Smooth muscle cell (in vitro differentiated cells): ENCODE measurements around the gene NOL9. TPM values are rescaled to one million over a fixed set of nuclear protein-coding genes. Genes with fewer than 3 reads are reported as not detected.
"Not testable (repeated sequence)": the region's sequence is repeated elsewhere in the genome, so short reads cannot be mapped to it uniquely, and the experiment has no call there.

ENCODE experiments used
- DNase-seq: peaks from one replicate; lab custom pipeline; 2025; ENCODE audit not compliant: unreplicated experiment; lab: John Stamatoyannopoulos, UW
- H2AFZ ChIP-seq: fragments of 200-600 bp; sonication (generic); 2 replicates; pipeline ENCODE4 v1.6.0; 2016; ENCODE audit warnings: antibody characterized with exemption, low read depth, mild to moderate bottlenecking
- H3F3A ChIP-seq: fragments of 200-600 bp; sonication (generic); 2 replicates; pipeline ENCODE4 v1.6.0; 2017; ENCODE audit warnings: antibody characterized with exemption, low read depth
- H3K27ac ChIP-seq: fragments of 200-600 bp; sonication (generic); 2 replicates; pipeline ENCODE4 v1.5.1; 2016; ENCODE audit warnings: low read depth, mild to moderate bottlenecking
- H3K27me3 ChIP-seq: fragments of 200-600 bp; sonication (generic); 2 replicates; pipeline ENCODE4 v1.6.1; 2016; ENCODE audit warnings: low read depth, mild to moderate bottlenecking
- H3K36me3 ChIP-seq: fragments of 200-600 bp; sonication (generic); 2 replicates; pipeline ENCODE4 v1.5.1; 2016; ENCODE audit warnings: low read depth
- H3K4me1 ChIP-seq: fragments of 200-600 bp; sonication (generic); 2 replicates; pipeline ENCODE4 v1.5.1; 2016; ENCODE audit warnings: low read depth
- H3K4me2 ChIP-seq: fragments of 200-600 bp; sonication (generic); 2 replicates; pipeline ENCODE4 v1.6.0; 2016; ENCODE audit warnings: mild to moderate bottlenecking
- H3K4me3 ChIP-seq: fragments of 200-600 bp; sonication (generic); 2 replicates; pipeline ENCODE4 v1.5.1; 2016; ENCODE audit warnings: mild to moderate bottlenecking
- H3K79me2 ChIP-seq: fragments of 200-600 bp; sonication (generic); 2 replicates; pipeline ENCODE4 v1.6.0; 2016; ENCODE audit warnings: low read depth, mild to moderate bottlenecking
- H3K9ac ChIP-seq: fragments of 200-600 bp; sonication (generic); 2 replicates; pipeline ENCODE4 v1.6.0; 2016; ENCODE audit warnings: low read depth
- H3K9me3 ChIP-seq: fragments of 200-600 bp; sonication (generic); replicated peaks from 2 replicates; pipeline ENCODE4 v1.5.1; 2016; ENCODE audit warnings: low read depth
- H4K20me1 ChIP-seq: fragments of 200-600 bp; sonication (generic); 2 replicates; pipeline ENCODE4 v1.6.0; 2016; ENCODE audit warnings: low read depth
- CTCF ChIP-seq: fragments of 200-600 bp; sonication (generic); IDR thresholded peaks from 2 replicates; pipeline ENCODE4 v1.5.1; 2017; ENCODE audit warnings: borderline replicate concordance, mild to moderate bottlenecking, antibody characterized with exemption; ENCODE audit not compliant: insufficient read depth, poor library complexity, severe bottlenecking
- WGBS: methylation state at CpG from one replicate; pipeline ENCODE4 v1.1.7; 2016; ENCODE audit warnings: low lambda C conversion rate; 5-methylcytosine and 5-hydroxymethylcytosine counted together
- polyA plus RNA-seq: library from polyadenylated mRNA; unstranded; fragments of >200 nt; fragmentation: Nextera tagmentation; extraction: Ambion mirVana; gene quantifications from 2 replicates; pipeline ENCODE4 v1.2.1, GENCODE V29; 2016
- total RNA-seq: library from RNA; depleted of rRNA; stranded (reverse); fragments of >200 nt; gene quantifications from 2 replicates; pipeline ENCODE4 v1.2.3, GENCODE V29; 2014

NOL9 gene
- total and polyA plus RNA-seq, 2 experiments from 2014 or later: 8.1 to 12.0 TPM

GRCh38 chr1:6494627-6495026, 59.7 kb downstream of the NOL9 start:
- H3K4me3 ChIP-seq: no peak overlapping the region
- no peaks in the 10 kb centered on the region for H3K9me3 ChIP-seq
- no peak overlapping the region for H3K4me2 ChIP-seq
- no peak for DNase-seq
- WGBS: 95% methylated on average over 4 of the region's 4 CpGs
- no peak overlapping the region for H3K9ac ChIP-seq
- H3K79me2 ChIP-seq: no peaks in the 10 kb centered on the region
- H4K20me1 ChIP-seq: no peaks in the 10 kb centered on the region
- no peak for TF ChIP-seq CTCF
- H2AFZ ChIP-seq: no peak overlapping the region
- H3K36me3 ChIP-seq: no peaks in the 10 kb centered on the region
- peaks cover 17% of the 10 kb centered on the region for H3K4me1 ChIP-seq
- H3K27me3 ChIP-seq: no peaks in the 10 kb centered on the region
- peaks cover 8% of the 10 kb centered on the region for H3F3A ChIP-seq
- no peak overlapping the region for H3K27ac ChIP-seq

- not testable (repeated sequence) for H3K27ac ChIP-seq, H3K27me3 ChIP-seq, DNase-seq, H3K4me2 ChIP-seq, H3F3A ChIP-seq, H3K4me3 ChIP-seq, H3K79me2 ChIP-seq, H4K20me1 ChIP-seq, H3K9me3 ChIP-seq, H3K9ac ChIP-seq, H2AFZ ChIP-seq, H3K36me3 ChIP-seq
- WGBS: 98% methylated on average over 3 of the region's 4 CpGs
- peaks cover 17% of the 10 kb centered on the region for H3K4me1 ChIP-seq
These were observed 60.5 kb downstream of the NOL9 start for GRCh38 chr1:6493834-6494223.

GRCh38 chr1:6491966-6492365, 62.3 kb downstream of the NOL9 start:
- Histone ChIP-seq H2AFZ (no peak overlapping the region), H3K27ac (peak overlapping the region; percentile 64), H3K4me1 (peaks cover 9% of the 10 kb centered on the region), H3K4me3 (no peak overlapping the region), H3K9me3 (no peaks in the 10 kb centered on the region), H4K20me1 (peaks cover 7% of the 10 kb centered on the region), H3K9ac (no peak overlapping the region), H3K79me2 (no peaks in the 10 kb centered on the region), H3K27me3 (no peaks in the 10 kb centered on the region), H3K4me2 (peak overlapping the region; percentile 100), H3F3A (peaks cover 8% of the 10 kb centered on the region), H3K36me3 (no peaks in the 10 kb centered on the region)
- no peak for DNase-seq
- TF ChIP-seq CTCF: no peak
- WGBS: 90% methylated on average over 10 of the region's 10 CpGs

GRCh38 chr1:6491480-6491962, 62.8 kb downstream of the NOL9 start, which contains the start of gene PLEKHG5:
PLEKHG5 (minus strand) TSS chr1:6491667; CDS start chr1:6477571, 14,096 bp downstream.
- Histone ChIP-seq H3K27ac (peak within 1 kb of the TSS; percentile 64), H3K36me3 (no peaks in the 10 kb centered on the region), H3K27me3 (no peaks in the 10 kb centered on the region), H2AFZ (peak within 1 kb of the TSS; percentile 96), H3K9ac (peak within 1 kb of the TSS; percentile 74), H4K20me1 (peaks cover 7% of the 10 kb centered on the region), H3K79me2 (no peaks in the 10 kb centered on the region), H3F3A (peaks cover 8% of the 10 kb centered on the region), H3K9me3 (no peaks in the 10 kb centered on the region), H3K4me1 (peaks cover 5% of the 10 kb centered on the region), H3K4me2 (peak within 1 kb of the TSS; percentile 100), H3K4me3 (peak within 1 kb of the TSS; percentile 68)
- TF ChIP-seq CTCF: no peak
- DNase-seq: no peak
- WGBS: 36% methylated on average over 6 of the region's 6 CpGs
